Kidney (tissue), 14 donors: ENCODE results near the gene ABLIM2. TPM values are rescaled to one million over a fixed set of nuclear protein-coding genes. Genes with fewer than 3 reads are reported as not detected.

ENCODE experiments used
- DNase-seq, 5 donors: peaks; one replicate each; pipeline ENCODE4 v3.0.0-alpha.2; 2013 to 2020
- FAIRE-seq: peaks from 2 replicates; lab custom pipeline; 2012; peaks lifted over from hg19 to GRCh38; lab: Jason Lieb, UNC
- H3K27ac ChIP-seq, 2 donors: one replicate each; pipeline ENCODE4 v1.7.0; 2013; ENCODE audit warnings: low read depth in 2 of 2, low read length in 2 of 2, inconsistent platforms in 1 of 2
- H3K27me3 ChIP-seq: one replicate; pipeline ENCODE4 v1.7.1; 2013; ENCODE audit warnings: low read length, inconsistent platforms; ENCODE audit not compliant: control insufficient read depth, insufficient read depth
- H3K36me3 ChIP-seq, 3 donors: one replicate each; pipeline versions ENCODE4 v1.7.0 to v1.7.1; 2013; ENCODE audit warnings: low read length in 3 of 3, control low read depth in 1 of 3, inconsistent platforms in 1 of 3; ENCODE audit not compliant: insufficient read depth in 3 of 3, control insufficient read depth in 2 of 3
- H3K4me1 ChIP-seq, 3 donors: one replicate each; pipeline versions ENCODE4 v1.7.0 to v1.7.1; 2013; ENCODE audit warnings: low read length in 3 of 3, inconsistent platforms in 1 of 3, low read depth in 1 of 3; ENCODE audit not compliant: control insufficient read depth in 2 of 3, insufficient read depth in 2 of 3
- H3K4me3 ChIP-seq, 3 donors: one replicate each; pipeline versions ENCODE4 v1.7.0 to v1.8.1; 2013; ENCODE audit warnings: low read length in 3 of 3, control low read depth in 1 of 3, inconsistent platforms in 1 of 3
- H3K9ac ChIP-seq, 3 donors: one replicate each; pipeline versions ENCODE4 v1.7.0 to v1.7.1; 2013; ENCODE audit warnings: low read length in 3 of 3, control low read depth in 1 of 3, inconsistent platforms in 1 of 3
- H3K9me3 ChIP-seq, 3 donors: one replicate each; pipeline versions ENCODE4 v1.7.0 to v1.7.1; 2013; ENCODE audit warnings: low read length in 3 of 3, control low read depth in 1 of 3, inconsistent platforms in 1 of 3; ENCODE audit not compliant: control insufficient read depth in 2 of 3, insufficient read depth in 1 of 3
- intact Hi-C: fragments of 100-400 bp; cut with DNase I; formaldehyde crosslinking; loops from one replicate; pipeline ENCODE4 v1.11.1; 2022
- polyA plus RNA-seq: library from polyadenylated mRNA; stranded (reverse); fragments of 350-450 nt; fragmentation: Illumina TruSeq; extraction: RNeasy Lipid Tissue Mini Kit (QIAGEN cat#74804); gene quantifications from one replicate; pipeline ENCODE4 v1.2.3, GENCODE V29; 2014; ENCODE audit warnings: low read depth, low replicate concordance; ENCODE audit not compliant: insufficient read depth
- total RNA-seq: library from RNA; stranded (reverse); fragmentation: NEBNext Ultra II Directional; extraction: Animal tissue kit (Norgen Biotek cat#: 25700); gene quantifications from one replicate; pipeline ENCODE4 v1.2.1, GENCODE V29; 2021
- TF ChIP-seq, protein P1 (sequence below): IDR thresholded peaks from 3 replicates; pipeline ENCODE4 v1.5.1; 2012; ENCODE audit warnings: mild to moderate bottlenecking, moderate library complexity, borderline replicate concordance; ENCODE audit not compliant: insufficient read depth; ENCODE audit errors: extremely low read depth
- donor health status: control.
- donor health status: control.
- donor health status: control.
- donor health status: control.
- donor health status: control.
- donor health status: DM: yes; HTN: yes; CAD: no.
- donor health status: Normal renal cell carcinoma (clear cell type).

The ABLIM2 gene
- total and polyA plus RNA-seq, 2 donors from 2014 or later = 9.5 to 23.3 TPM

DNA sequence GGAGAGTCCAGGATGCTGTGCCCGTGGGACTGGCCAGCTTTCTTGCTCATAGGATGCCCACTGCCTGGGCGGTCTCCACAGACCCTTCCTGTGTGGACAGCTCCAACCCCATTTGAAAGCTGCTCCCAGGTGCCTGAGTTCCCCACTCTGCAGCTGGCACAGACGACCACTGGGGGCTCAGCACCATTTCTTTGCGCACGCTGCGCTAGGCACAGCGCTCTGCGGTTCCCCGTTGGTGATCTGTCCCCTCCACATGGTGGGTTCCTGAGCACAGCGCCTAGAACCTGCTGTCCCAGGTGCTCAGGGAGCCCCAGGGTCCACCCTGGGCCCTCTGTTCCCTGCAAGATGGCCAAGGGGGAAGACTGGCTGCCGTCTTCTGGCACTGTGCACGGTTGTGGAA, 173.5 kb downstream of the ABLIM2 start:
- Histone ChIP-seq H3K9me3 (no peaks in the 10 kb centered on the region), H3K36me3 (no peaks in the 10 kb centered on the region), H3K27me3 (no peaks in the 10 kb centered on the region), H3K27ac (no peak overlapping the region), H3K9ac (no peak overlapping the region), H3K4me3 (no peak overlapping the region), H3K4me1 (peaks cover 2 to 12% (median 9%) of the 10 kb centered on the region in 3 donors)
- FAIRE-seq = no peak
- intact Hi-C loops = loop anchor here (10.0 kb wide), 1 partner anchor 180 kb away; no protein-coding TSS in a partner anchor
- no peak for DNase-seq
- TF ChIP-seq, protein P1, sequence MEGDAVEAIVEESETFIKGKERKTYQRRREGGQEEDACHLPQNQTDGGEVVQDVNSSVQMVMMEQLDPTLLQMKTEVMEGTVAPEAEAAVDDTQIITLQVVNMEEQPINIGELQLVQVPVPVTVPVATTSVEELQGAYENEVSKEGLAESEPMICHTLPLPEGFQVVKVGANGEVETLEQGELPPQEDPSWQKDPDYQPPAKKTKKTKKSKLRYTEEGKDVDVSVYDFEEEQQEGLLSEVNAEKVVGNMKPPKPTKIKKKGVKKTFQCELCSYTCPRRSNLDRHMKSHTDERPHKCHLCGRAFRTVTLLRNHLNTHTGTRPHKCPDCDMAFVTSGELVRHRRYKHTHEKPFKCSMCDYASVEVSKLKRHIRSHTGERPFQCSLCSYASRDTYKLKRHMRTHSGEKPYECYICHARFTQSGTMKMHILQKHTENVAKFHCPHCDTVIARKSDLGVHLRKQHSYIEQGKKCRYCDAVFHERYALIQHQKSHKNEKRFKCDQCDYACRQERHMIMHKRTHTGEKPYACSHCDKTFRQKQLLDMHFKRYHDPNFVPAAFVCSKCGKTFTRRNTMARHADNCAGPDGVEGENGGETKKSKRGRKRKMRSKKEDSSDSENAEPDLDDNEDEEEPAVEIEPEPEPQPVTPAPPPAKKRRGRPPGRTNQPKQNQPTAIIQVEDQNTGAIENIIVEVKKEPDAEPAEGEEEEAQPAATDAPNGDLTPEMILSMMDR = no peak

DNA sequence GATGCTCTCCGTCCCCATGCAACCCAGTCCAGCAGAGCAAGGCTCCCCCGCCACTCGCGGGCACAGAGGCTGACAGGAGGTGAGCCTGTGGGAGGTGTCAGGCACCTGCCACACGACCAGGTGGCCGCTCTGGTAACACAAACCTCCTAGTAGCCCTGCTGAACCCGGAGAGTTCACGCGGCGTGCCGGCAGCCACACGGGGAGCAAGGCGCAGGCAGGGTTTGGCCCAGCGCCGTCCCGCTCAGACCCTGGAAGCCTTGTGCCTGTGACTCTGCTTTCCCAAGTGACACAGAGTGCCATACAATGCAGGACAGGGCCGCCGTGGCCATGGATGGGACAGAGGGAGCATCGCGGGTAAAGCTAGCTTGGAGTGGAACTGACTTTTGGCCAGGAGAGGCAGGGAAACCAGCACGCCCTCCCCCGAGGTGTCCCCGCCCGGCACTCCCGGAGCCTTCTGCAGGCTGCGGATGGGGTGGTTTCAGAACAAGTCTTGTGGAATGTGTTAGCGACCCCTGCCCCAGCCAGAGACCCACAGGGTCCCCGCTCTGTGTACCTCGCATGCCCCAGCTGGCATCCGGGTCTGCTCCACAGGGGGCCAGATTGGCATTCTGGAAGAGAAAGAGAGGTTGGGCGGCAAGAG, 174.2 kb downstream of the ABLIM2 start:
- no peak overlapping the region for H3K27ac ChIP-seq
- no peaks in the 10 kb centered on the region for H3K36me3 ChIP-seq
- TF ChIP-seq, protein P1 = no peak
- H3K27me3 ChIP-seq = no peaks in the 10 kb centered on the region
- no peak overlapping the region for H3K9ac ChIP-seq
- FAIRE-seq (no peak), DNase-seq (peak in 2 of 5 donors; percentile 43 to 46)
- H3K4me3 ChIP-seq = no peak overlapping the region
- intact Hi-C loops = loop anchor here (10.0 kb wide), 1 partner anchor 180 kb away; no protein-coding TSS in a partner anchor
- H3K4me1 ChIP-seq = peaks cover 2 to 12% (median 9%) of the 10 kb centered on the region in 3 donors
- H3K9me3 ChIP-seq = no peaks in the 10 kb centered on the region

DNA sequence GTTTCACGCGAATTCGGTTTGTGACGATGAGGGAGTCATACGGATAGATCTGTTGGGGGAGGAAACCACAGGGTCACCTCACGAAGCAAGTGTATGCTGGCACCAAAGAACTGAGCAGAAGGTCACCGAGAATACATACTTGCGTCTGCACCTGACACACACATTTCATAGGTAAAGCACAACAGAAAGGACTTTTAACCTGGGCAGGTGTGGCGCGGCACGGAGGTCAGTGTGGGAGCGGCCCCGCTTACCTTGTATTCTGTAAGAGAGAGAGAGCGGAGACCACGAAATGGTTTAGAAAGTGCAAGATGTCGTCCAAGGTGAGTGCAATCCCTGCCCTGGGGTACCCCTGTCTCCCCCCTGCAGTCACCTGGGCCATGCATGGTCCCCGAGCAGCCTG, 175.3 kb downstream of the ABLIM2 start:
- H3K27ac ChIP-seq = no peak overlapping the region
- H3K4me3 ChIP-seq = no peak overlapping the region
- TF ChIP-seq, protein P1 = no peak
- intact Hi-C loops = loop anchor here (10.0 kb wide), 1 partner anchor 178 kb away; no protein-coding TSS in a partner anchor
- FAIRE-seq (no peak), DNase-seq (no peak)
- peaks cover 2 to 12% (median 9%) of the 10 kb centered on the region in 3 donors for H3K4me1 ChIP-seq
- no peaks in the 10 kb centered on the region for H3K36me3 ChIP-seq
- H3K9ac ChIP-seq = no peak overlapping the region
- H3K27me3 ChIP-seq = no peaks in the 10 kb centered on the region
- H3K9me3 ChIP-seq = no peaks in the 10 kb centered on the region
